ENCODE measurements around the gene CTSZ.

DNA sequence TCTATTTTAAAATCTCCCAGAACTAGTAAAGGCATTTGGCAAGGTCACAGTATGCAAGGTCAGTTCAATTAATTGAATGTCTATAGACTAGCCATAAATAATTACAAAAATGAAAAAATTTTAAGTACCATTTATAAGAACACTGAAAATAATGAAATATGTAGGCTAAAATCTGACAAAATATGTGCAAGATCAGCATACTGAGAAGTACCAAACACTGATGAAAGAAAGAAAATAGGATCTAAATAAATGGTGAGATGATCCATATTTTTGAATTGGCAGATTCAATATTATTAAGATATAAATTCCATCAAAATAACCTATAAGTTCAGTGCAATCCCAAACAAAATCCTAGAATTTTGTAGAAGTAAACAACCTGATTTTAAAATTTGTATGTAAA lies 54.0 kb downstream of the CTSZ start:
- TF ChIP-seq POLR2A (IDR thresholded peaks at IDR 0.05) (no peak), CTCF (IDR thresholded peaks at IDR 0.05) (no peak)
